BJ (cell line): Measurements from ENCODE around the gene MYH9. TPM values are rescaled to one million over a fixed set of nuclear protein-coding genes. Genes with fewer than 3 reads are reported as not detected.

Experiments used
- CTCF ChIA-PET: fragments of 350-600 bp; formaldehyde crosslinking; extraction: SDS; loops from one replicate; lab custom pipeline; 2021; ENCODE audit warnings: antibody characterized with exemption, inconsistent platforms; lab: Yijun Ruan, JAX
- POLR2A ChIA-PET: fragments of 300-600 bp; sonication (Branson Sonifier 250); formaldehyde crosslinking; extraction: SDS; loops from one replicate; lab custom pipeline; 2021; ENCODE audit warnings: antibody characterized with exemption; lab: Charles Lee
- DNase-seq: peaks from one replicate; pipeline ENCODE4 v3.0.0-alpha.2; 2011; ENCODE audit warnings: low read depth
- H3K27me3 ChIP-seq: 2 replicates; pipeline ENCODE4 v1.6.0; 2011; ENCODE audit warnings: low read length; ENCODE audit not compliant: control insufficient read depth, insufficient read depth
- H3K36me3 ChIP-seq: 2 replicates; pipeline ENCODE4 v1.5.1; 2011; ENCODE audit warnings: low read length; ENCODE audit not compliant: control insufficient read depth, insufficient read depth
- H3K4me3 ChIP-seq: 2 replicates; pipeline ENCODE4 v1.5.1; 2011; ENCODE audit warnings: low read depth, mild to moderate bottlenecking, control low read depth, low read length
- CTCF ChIP-seq: IDR thresholded peaks from 2 replicates; pipeline ENCODE4 v1.5.1; 2011; ENCODE audit warnings: low read depth, mild to moderate bottlenecking, control low read depth, inconsistent platforms, low read length, moderate library complexity; ENCODE audit not compliant: insufficient read depth
- polyA plus RNA-seq: library from polyadenylated mRNA; depleted of rRNA; stranded (reverse); fragments of >200 nt; gene quantifications from 2 replicates; pipeline ENCODE4 v1.2.3, GENCODE V29; 2011

MYH9 gene
- polyA plus RNA-seq, 1 experiment: 340 TPM

- Histone ChIP-seq H3K4me3 (no peak overlapping the region), H3K36me3 (peaks cover 53% of the 10 kb centered on the region), H3K27me3 (no peaks in the 10 kb centered on the region)
- DNase-seq: no peak
- ChIA-PET CTCF (interaction anchor here (0.8 to 3.9 kb wide), 8 partner anchors 14 to 142 kb away, joined by 3 to 24 read pairs (median 4); no protein-coding TSS in a partner anchor), POLR2A (interaction anchor here (0.9 to 1.2 kb wide), 2 partner anchors 57 to 60 kb away, joined by 3 to 5 read pairs; partner anchors contain the start of gene MYH9)
- no peak for TF ChIP-seq CTCF
Observed at GRCh38 chr22:36327922-36328551, 59.7 kb downstream of the MYH9 start.

GRCh38 chr22:36326178-36327161 lies 61.3 kb downstream of the MYH9 start:
- POLR2A ChIA-PET: no interaction called here
- no peak for TF ChIP-seq CTCF
- Histone ChIP-seq H3K36me3 (peaks cover 58% of the 10 kb centered on the region), H3K27me3 (no peaks in the 10 kb centered on the region), H3K4me3 (no peak overlapping the region)
- no peak for DNase-seq
- CTCF ChIA-PET: interaction anchor here (0.6 to 3.9 kb wide), 7 partner anchors 12 to 157 kb away, joined by 3 to 24 read pairs (median 3); no protein-coding TSS in a partner anchor

GRCh38 chr22:36325154-36326031 lies 62.4 kb downstream of the MYH9 start:
- Histone ChIP-seq H3K4me3 (no peak overlapping the region), H3K27me3 (no peaks in the 10 kb centered on the region), H3K36me3 (peaks cover 60% of the 10 kb centered on the region)
- peak; percentile 66 for DNase-seq
- ChIA-PET CTCF (interaction anchor here (0.6 to 3.9 kb wide), 7 partner anchors 10 to 150 kb away, joined by 3 to 24 read pairs (median 3); no protein-coding TSS in a partner anchor), POLR2A (no interaction called here)
- no peak for TF ChIP-seq CTCF

- Histone ChIP-seq H3K4me3 (no peak overlapping the region), H3K36me3 (peaks cover 66% of the 10 kb centered on the region), H3K27me3 (no peaks in the 10 kb centered on the region)
- no peak for TF ChIP-seq CTCF
- DNase-seq: no peak
- ChIA-PET CTCF (interaction anchor here (0.6 to 1.7 kb wide), 3 partner anchors 9 to 146 kb away, joined by 3 to 5 read pairs (median 5); no protein-coding TSS in a partner anchor), POLR2A (no interaction called here)
Observed at GRCh38 chr22:36324414-36324813, 63.4 kb downstream of the MYH9 start.
